ENCODE measurements around the gene NKAIN4.

Gene NKAIN4

GRCh38 chr20:63218701-63219446 lies 35.4 kb downstream of the NKAIN4 start:
- DNase-seq (ENCODE audit: low read depth) = no peak

- no peak for DNase-seq (ENCODE audit: low read depth)
Measured at GRCh38 chr20:63217706-63218105, 36.6 kb downstream of the NKAIN4 start.

DNA sequence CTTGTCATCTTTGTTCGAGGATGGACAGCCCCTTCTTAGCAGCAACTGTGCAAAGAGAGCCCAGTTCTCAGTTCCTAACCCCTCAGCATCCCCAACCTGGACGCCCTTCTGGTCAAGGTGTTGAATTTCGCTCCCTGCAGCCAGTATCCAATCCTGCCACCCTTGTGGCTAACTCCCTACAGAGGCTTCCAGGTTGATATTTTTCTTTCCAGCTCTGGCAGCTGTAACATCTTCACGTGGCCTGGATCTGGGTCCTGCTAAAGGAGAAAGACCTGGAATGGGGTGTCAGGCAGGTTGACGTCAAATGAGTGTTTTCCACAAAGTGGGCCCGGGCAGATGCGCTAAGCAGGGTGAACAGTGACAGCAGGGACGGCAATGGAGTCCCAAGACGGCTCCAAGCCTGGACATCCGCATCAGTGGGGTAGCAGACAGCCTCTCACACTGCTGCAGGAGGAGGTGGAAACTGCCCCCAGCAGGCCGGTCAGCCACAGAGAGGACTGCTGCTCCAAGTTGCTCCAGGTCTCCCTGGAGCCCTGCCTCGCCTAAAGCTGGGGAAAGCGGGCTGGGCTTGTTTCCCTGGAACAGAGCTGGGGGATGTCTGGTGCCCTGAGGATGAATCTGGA lies 37.3 kb downstream of the NKAIN4 start:
- no peak for DNase-seq (ENCODE audit: low read depth)

GRCh38 chr20:63216041-63216848 lies 38.0 kb downstream of the NKAIN4 start, which contains the start of gene YTHDF1:
TSS of gene YTHDF1 (minus strand) at chr20:63216131. CDS start at chr20:63215892, 239 bp downstream.
- DNase-seq (ENCODE audit: low read depth) = peak; percentile 87

DNA sequence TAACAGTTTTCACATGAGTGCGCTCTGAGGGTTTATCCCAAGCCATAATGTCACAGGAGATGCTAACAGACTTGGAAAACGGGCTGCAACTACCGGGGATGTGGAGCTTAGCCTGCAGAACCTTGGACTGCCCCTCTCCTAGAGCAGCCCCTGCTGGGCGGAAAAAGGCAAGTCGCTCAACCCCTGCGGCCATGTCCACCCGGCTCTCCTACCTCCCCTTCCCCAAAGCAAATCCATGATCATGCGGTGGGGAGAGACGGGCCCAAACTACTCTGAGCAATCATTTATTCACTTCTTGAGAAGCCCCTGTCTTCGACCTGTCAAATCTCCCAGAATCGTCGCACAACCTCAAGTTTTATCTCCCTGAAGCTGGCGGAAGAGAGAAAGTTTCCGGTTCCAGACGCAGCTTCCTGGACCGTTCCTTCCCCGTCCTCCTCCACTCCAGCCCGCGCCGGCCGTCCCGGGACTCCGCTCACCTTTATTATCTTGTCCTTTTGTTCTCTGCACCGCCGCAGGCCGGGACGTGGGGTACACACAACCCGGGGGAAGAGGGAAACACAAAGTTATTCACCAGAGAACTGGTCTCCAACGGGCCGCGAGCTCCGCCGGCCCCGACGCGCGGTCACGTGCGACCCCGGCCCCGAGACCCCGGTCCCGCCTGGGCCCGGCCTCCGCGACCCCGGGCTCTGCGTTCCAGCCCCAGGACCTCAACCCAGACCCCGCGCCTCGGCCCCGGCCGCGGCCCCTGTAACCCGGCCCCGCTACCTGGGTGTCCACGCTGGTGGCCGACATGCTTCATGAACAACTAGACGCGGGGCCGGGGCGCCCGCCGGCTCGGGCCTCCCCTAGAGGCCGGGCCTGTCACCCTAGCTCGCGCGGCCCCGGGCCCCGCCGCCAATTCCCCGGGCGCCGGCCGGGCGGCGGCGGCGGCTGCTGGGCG lies 38.9 kb downstream of the NKAIN4 start:
- peak; percentile 20 for DNase-seq (ENCODE audit: low read depth)

DNA sequence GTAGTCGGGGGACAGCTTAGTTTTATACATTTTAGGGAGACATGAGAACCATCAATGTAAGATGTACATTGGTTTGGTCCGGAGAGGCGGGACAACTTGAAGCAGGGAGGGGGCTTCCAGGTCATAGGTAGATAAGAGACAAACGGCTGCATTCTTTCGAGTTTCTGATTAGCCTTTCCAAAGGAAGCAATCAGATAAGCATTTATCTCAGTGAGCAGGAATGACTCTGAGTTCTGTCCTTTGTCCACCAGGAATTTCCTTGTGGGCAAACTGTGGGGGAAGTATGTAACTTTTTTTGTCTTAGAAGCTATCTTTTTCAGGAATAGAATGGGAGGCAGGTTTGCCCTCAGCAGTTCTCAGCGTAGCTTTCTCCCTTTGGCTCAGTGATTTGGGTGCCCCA lies 39.7 kb downstream of the NKAIN4 start:
- no peak for DNase-seq (ENCODE audit: low read depth)

GRCh38 chr20:63212792-63213191 lies 41.5 kb downstream of the NKAIN4 start:
- DNase-seq (ENCODE audit: low read depth) = no peak

DNA sequence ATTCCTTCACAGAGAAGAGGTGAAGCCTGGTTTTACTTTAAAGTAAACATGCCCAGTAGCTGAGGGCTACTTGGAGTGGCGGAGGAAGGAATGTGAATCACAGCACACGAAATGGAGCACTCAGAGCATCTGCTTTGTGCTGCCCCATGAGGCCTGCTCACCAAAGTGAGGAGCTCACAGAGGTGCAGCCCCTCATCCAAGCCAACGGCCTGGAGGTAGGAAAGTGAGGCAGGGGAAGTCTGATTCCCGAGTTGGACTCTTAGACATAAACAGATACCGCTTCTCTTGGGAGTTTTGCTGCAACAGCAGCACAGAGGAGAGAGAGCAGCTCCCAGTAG lies 41.9 kb downstream of the NKAIN4 start:
- DNase-seq (ENCODE audit: low read depth) = no peak

DNA sequence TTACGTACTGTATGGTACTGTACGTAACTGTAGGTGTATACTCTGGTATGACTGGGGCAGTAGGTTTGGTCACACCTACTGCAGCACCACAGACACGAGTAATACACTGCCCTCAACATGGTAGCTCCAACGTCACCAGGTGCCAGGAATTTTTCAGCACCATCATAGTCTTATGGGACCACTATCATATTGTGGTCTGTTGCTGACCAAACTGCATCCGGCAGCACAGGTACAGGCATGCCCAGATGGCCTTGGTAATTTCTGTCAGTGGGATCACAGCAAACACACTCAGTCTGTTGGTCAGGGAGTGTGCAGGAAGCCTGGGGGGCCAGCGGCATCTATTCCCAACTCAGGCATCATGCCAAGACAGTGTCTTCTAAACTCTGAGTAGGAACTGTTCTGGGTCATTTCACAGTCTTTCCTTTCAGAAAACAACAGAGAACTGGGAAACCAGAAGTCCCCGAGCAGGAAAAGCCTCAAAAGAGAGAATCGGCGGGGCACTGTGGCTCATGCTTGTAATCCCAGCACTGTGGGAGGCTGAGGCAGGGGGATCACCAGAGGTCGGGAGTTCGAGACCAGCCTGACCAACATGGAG lies 44.2 kb downstream of the NKAIN4 start:
- no peak for DNase-seq (ENCODE audit: low read depth)

- no peak for DNase-seq (ENCODE audit: low read depth)
Measured at GRCh38 chr20:63208346-63208909, 45.8 kb downstream of the NKAIN4 start.

GRCh38 chr20:63206878-63207277 lies 47.4 kb downstream of the NKAIN4 start:
- no peak for DNase-seq (ENCODE audit: low read depth)

GRCh38 chr20:63205896-63206295 lies 48.4 kb downstream of the NKAIN4 start:
- no peak for DNase-seq (ENCODE audit: low read depth)

- no peak for DNase-seq (ENCODE audit: low read depth)
Measured at GRCh38 chr20:63204362-63204761, 49.9 kb downstream of the NKAIN4 start.

- no peak for DNase-seq (ENCODE audit: low read depth)
Measured at GRCh38 chr20:63202811-63203526, 51.3 kb downstream of the NKAIN4 start.

DNA sequence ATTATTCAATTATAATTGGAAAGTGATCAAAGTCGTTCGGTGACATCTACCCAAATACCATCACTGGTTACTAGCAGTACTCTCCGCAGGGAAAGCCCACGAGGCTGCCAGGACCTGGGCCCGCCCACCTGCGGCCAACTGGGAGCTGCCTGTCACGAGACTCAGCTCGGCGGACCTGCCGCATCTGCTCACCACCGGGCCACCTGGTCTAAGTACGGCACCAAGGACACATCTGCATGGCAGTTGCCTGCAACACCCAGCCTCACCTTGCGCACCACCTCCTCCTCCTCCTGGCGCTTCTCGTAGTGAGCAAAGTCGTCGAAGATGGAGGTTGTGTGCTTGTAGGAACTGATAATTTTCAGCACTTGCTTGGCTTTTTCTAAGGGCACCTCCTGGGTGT lies 52.2 kb downstream of the NKAIN4 start:
- DNase-seq (ENCODE audit: low read depth) = no peak

DNA sequence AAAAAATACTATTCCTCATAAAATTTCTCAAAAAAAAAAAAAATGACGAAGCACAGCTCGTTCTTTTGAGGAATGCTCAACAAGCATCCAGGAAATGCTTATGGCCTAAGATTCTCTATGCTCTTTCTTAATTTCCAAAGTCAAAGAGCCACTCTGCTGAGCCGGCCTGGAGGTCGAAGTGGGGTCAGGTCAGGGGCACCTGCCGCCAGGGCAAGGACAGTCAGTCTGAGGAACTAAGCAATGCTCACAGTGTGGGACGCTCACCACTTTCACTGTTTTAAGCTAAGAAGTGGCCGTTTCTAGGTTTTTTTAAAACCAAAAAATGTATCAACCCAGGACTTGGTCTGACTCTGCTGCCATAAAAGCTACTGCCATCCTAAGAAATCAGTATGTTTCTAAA lies 55.7 kb downstream of the NKAIN4 start:
- DNase-seq (ENCODE audit: low read depth) = no peak

- DNase-seq (ENCODE audit: low read depth) = no peak
Measured at GRCh38 chr20:63196768-63197470, 57.3 kb downstream of the NKAIN4 start.

- DNase-seq (ENCODE audit: low read depth) = no peak
Measured at GRCh38 chr20:63194797-63195173, 59.5 kb downstream of the NKAIN4 start.

GRCh38 chr20:63194007-63194796 lies 60.1 kb downstream of the NKAIN4 start:
- DNase-seq (ENCODE audit: low read depth) = no peak
